GM18861 (cell line): ENCODE measurements around the gene GAD2.
"Not testable (repeated sequence)": the region's sequence is repeated elsewhere in the genome, so short reads cannot be mapped to it uniquely, and the experiment has no call there.

ENCODE experiments used
- ATAC-seq: cut with Tn5 transposase; IDR thresholded peaks from one replicate; pipeline ENCODE4 v1.9.1; 2021; ENCODE audit not compliant: unreplicated experiment

The GAD2 gene

GRCh38 chr10:26314265-26315013, 97.9 kb downstream of the GAD2 start:
- ATAC-seq: no peak

- no peak for ATAC-seq
Measured at GRCh38 chr10:26318672-26319071, 102.1 kb downstream of the GAD2 start.

GRCh38 chr10:26323219-26323618, 106.6 kb downstream of the GAD2 start:
- ATAC-seq: no peak

- ATAC-seq: no peak
Measured at GRCh38 chr10:26326851-26327250, 110.3 kb downstream of the GAD2 start.

GRCh38 chr10:26327811-26328210, 111.2 kb downstream of the GAD2 start:
- no peak for ATAC-seq

- no peak for ATAC-seq
Measured at GRCh38 chr10:26331371-26331770, 114.8 kb downstream of the GAD2 start.

- no peak for ATAC-seq
Measured at GRCh38 chr10:26334232-26334931, 117.8 kb downstream of the GAD2 start.

GRCh38 chr10:26334932-26335573, 118.5 kb downstream of the GAD2 start:
- peak; percentile 75 for ATAC-seq

GRCh38 chr10:26335574-26336093, 119.1 kb downstream of the GAD2 start:
- peak; percentile 14 for ATAC-seq

- no peak for ATAC-seq
Measured at GRCh38 chr10:26336979-26337378, 120.4 kb downstream of the GAD2 start.

GRCh38 chr10:26341701-26342100, 125.1 kb downstream of the GAD2 start:
- no peak for ATAC-seq

- not testable (repeated sequence) for ATAC-seq
Measured at GRCh38 chr10:26348821-26349417, 132.3 kb downstream of the GAD2 start.
